GM18951 (cell line): ENCODE measurements around the gene BOLA1.
"Not testable (repeated sequence)": the region's sequence is repeated elsewhere in the genome, so short reads cannot be mapped to it uniquely, and the experiment has no call there.

ENCODE experiments used
- POLR2A ChIP-seq: IDR thresholded peaks from 4 replicates; pipeline ENCODE4 v1.6.1; 2011; ENCODE audit warnings: mild to moderate bottlenecking; ENCODE audit not compliant: insufficient read length, insufficient read depth; ENCODE audit errors: extremely low read depth
- in situ Hi-C: fragments of 300-500 bp; cut with MboI; formaldehyde crosslinking; loops from one replicate; pipeline ENCODE4 v1.12.0; 2022; ENCODE audit warnings: low sequenced_read_pairs, mixed read lengths, inconsistent platforms; ENCODE audit not compliant: unreplicated experiment

Gene BOLA1

GRCh38 chr1:149928401-149928724 lies 29.0 kb downstream of the BOLA1 start:
- TF ChIP-seq POLR2A = no peak
- in situ Hi-C loops = no loop called here

- in situ Hi-C loops = no loop called here
- no peak for TF ChIP-seq POLR2A
These were observed 30.5 kb downstream of the BOLA1 start for GRCh38 chr1:149929856-149930255.

GRCh38 chr1:149931212-149931790 lies 31.9 kb downstream of the BOLA1 start:
- in situ Hi-C loops = no loop called here
- TF ChIP-seq POLR2A = no peak

- no peak for TF ChIP-seq POLR2A
These were observed 33.1 kb downstream of the BOLA1 start for GRCh38 chr1:149932474-149932873.

GRCh38 chr1:149933208-149933607 lies 33.8 kb downstream of the BOLA1 start:
- in situ Hi-C loops = no loop called here

More at GRCh38 chr1:149932474-149932873, 33.1 kb downstream of the BOLA1 start:
- in situ Hi-C loops = no loop called here

GRCh38 chr1:149934356-149934755 lies 35.0 kb downstream of the BOLA1 start:
- no peak for TF ChIP-seq POLR2A
- in situ Hi-C loops = no loop called here

More at GRCh38 chr1:149933208-149933607, 33.8 kb downstream of the BOLA1 start:
- TF ChIP-seq POLR2A = no peak

GRCh38 chr1:149936170-149936991 lies 37.0 kb downstream of the BOLA1 start, which contains the start of gene MTMR11:
TSS of gene MTMR11 (minus strand) at chr1:149936879. CDS start at chr1:149936647, 232 bp downstream.
- TF ChIP-seq POLR2A = no peak
- in situ Hi-C loops = no loop called here

- no peak for TF ChIP-seq POLR2A
- in situ Hi-C loops = no loop called here
These were observed 37.8 kb downstream of the BOLA1 start for GRCh38 chr1:149936992-149937705.

- in situ Hi-C loops = no loop called here
These were observed 38.4 kb downstream of the BOLA1 start for GRCh38 chr1:149937759-149938158.

GRCh38 chr1:149938668-149939003 lies 39.3 kb downstream of the BOLA1 start:
- in situ Hi-C loops = not testable (repeated sequence)

More at GRCh38 chr1:149937759-149938158, 38.4 kb downstream of the BOLA1 start:
- no peak for TF ChIP-seq POLR2A

GRCh38 chr1:149940427-149940826 lies 41.1 kb downstream of the BOLA1 start:
- in situ Hi-C loops = no loop called here
- TF ChIP-seq POLR2A = no peak

GRCh38 chr1:149942207-149942606 lies 42.8 kb downstream of the BOLA1 start:
- in situ Hi-C loops = no loop called here
- TF ChIP-seq POLR2A = no peak

GRCh38 chr1:149942885-149943284 lies 43.5 kb downstream of the BOLA1 start:
- in situ Hi-C loops = no loop called here
- TF ChIP-seq POLR2A = no peak

GRCh38 chr1:149945206-149945605 lies 45.8 kb downstream of the BOLA1 start:
- no peak for TF ChIP-seq POLR2A
- in situ Hi-C loops = no loop called here
